Heart left ventricle (tissue), 16 donors: ENCODE measurements around the gene EML6. TPM values are rescaled to one million over a fixed set of nuclear protein-coding genes. Genes with fewer than 3 reads are reported as not detected.

Source experiments
- ATAC-seq, 4 donors: fragments of 200-7000 bp; cut with Tn5 transposase; one replicate each; pipeline ENCODE4 v1.9.1; 2020 to 2022; ENCODE audit warnings: moderate library complexity in 4 of 4, mild to moderate bottlenecking in 3 of 4, moderate number of reproducible peaks in 1 of 4
- DNase-seq, 5 donors: peaks; one replicate each; pipeline ENCODE4 v3.0.0-alpha.2; 2020
- H3K27ac ChIP-seq, 12 donors: fragments of 200-600 bp; sonication (generic) in 4 of 12; one replicate each; pipeline versions ENCODE4 v1.5.0 to v1.8.0; 2016 to 2022; ENCODE audit warnings: mild to moderate bottlenecking in 2 of 12
- H3K27me3 ChIP-seq, 9 donors: fragments of 200-600 bp; sonication (generic) in 2 of 9; one replicate each; pipeline versions ENCODE4 v1.5.1 to v1.8.0; 2016 to 2022; ENCODE audit warnings: mild to moderate bottlenecking in 3 of 9
- H3K36me3 ChIP-seq, 9 donors: fragments of 200-600 bp; sonication (generic) in 2 of 9; one replicate each; pipeline versions ENCODE4 v1.5.0 to v1.8.0; 2018 to 2022; ENCODE audit warnings: mild to moderate bottlenecking in 2 of 9
- H3K4me1 ChIP-seq, 12 donors: fragments of 200-600 bp; sonication (generic) in 4 of 12; one replicate each; pipeline versions ENCODE4 v1.5.0 to v1.8.0; 2016 to 2022; ENCODE audit warnings: mild to moderate bottlenecking in 3 of 12
- H3K4me3 ChIP-seq, 12 donors: fragments of 200-600 bp; sonication (generic) in 4 of 12; one replicate each; pipeline versions ENCODE4 v1.5.0 to v1.8.0; 2017 to 2022; ENCODE audit warnings: mild to moderate bottlenecking in 9 of 12, moderate library complexity in 4 of 12
- H3K9me3 ChIP-seq, 12 donors: fragments of 200-600 bp; sonication (generic) in 4 of 12; one replicate each; pipeline versions ENCODE4 v1.5.0 to v1.8.0; 2016 to 2022; ENCODE audit warnings: mild to moderate bottlenecking in 1 of 12
- CTCF ChIP-seq, 12 donors: fragments of 200-600 bp; sonication (generic) in 4 of 12; IDR thresholded peaks; one replicate each; pipeline versions ENCODE4 v1.5.0 to v1.8.0; 2018 to 2022; ENCODE audit warnings: antibody characterized with exemption in 12 of 12, mild to moderate bottlenecking in 5 of 12
- POLR2A ChIP-seq, 2 donors: fragments of 450-650 bp; IDR thresholded peaks; one replicate each; pipeline ENCODE4 v1.6.1; 2017; ENCODE audit warnings: antibody characterized with exemption in 2 of 2, mild to moderate bottlenecking in 2 of 2, moderate library complexity in 2 of 2
- WGBS, 4 donors: extraction: QIAGEN DNeasy Blood & Tissue Kit in 2 of 4; methylation state at CpG; one replicate each; pipeline versions ENCODE4 v1.1.5 to v1.1.7; 2013 to 2018; 5-methylcytosine and 5-hydroxymethylcytosine counted together
- intact Hi-C, 10 donors: fragments of 100-400 bp; cut with DNase I; formaldehyde crosslinking; loops; one replicate each; pipeline versions ENCODE4 v1.11.1 to v1.14.2; 2022
- polyA plus RNA-seq, 2 donors: library from polyadenylated mRNA; stranded (reverse); fragments of 200-250 nt; gene quantifications; one replicate each; pipeline ENCODE4 v1.2.3, GENCODE V29; 2013
- total RNA-seq, 9 donors: library from RNA; depleted of rRNA in 2 of 9; stranded (reverse); fragments of >200 nt in 2 of 9; fragmentation: NEBNext Ultra II Directional in 3 of 9; extraction: Animal tissue kit (Norgen Biotek cat#: 25700) in 3 of 9; gene quantifications; one replicate each; pipeline versions ENCODE4 v1.1.0 to v1.2.4, GENCODE V29; 2016 to 2023
- donor health status: ischemic (EF 13 %, LVEDD 7.1; RV severe dilation, severe dysfunction).
- donor health status: healthy with polysubstance abuse.
- donor health status: DM: no; HTN: yes; CAD: no.
- donor health status: DM: no; HTN: no; CAD: no.
- donor health status: ischemic (EF 25% LVEDD 6.9; RV normal size, moderate dysfunction).
- donor health status: ischemic (EF 25% LVEDD 5.7; RV mildly dilated, moderate dysfunction).
- donor health status: healthy.
- donor health status: DM: yes; HTN: yes; CAD: no.
- donor health status: ischemic (EF 35%, LVEDD 5.7; RV mildly dilated, moderate dysfunction).
- donor health status: nonischemic (EF 11% LVEDD 7.7; RV severe dilation, severe dysfunction).
- donor health status: DM: yes; HTN: yes; CAD: no.
- donor health status: PGD.
- donor health status: ischemic (EF 29% LVEDD 5.4; RV normal size, mild dysfunction).
- donor health status: nonischemic (EF 23%, LVEDD 6.1; RV moderate dilation, normal function).

EML6 gene
- total and polyA plus RNA-seq, 11 donors = 0.08 to 1.2 (median 0.58) TPM

DNA sequence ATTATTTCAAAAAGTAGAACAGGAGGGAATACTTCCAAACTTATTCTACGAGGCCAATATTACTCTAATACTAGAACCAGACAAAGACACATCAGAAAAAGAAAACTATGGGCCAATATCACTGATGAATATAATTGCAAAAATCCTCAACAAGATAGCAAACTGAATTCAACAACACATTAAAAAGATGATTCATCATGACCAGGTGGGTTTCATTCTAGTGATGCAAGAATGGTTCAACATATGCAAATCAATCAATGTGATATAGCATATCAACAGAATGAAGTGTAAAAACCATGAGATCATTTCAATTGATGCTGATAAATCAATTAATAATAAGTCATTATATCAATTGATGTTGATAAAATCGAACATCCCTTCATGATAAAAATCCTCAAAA is 22.4 kb upstream of the EML6 start:
- H3K27me3 ChIP-seq = no peaks in the 10 kb centered on the region
- TF ChIP-seq POLR2A (IDR thresholded peaks at IDR 0.05) = no peak
- H3K9me3 ChIP-seq = peaks cover 0 to 4% (median 0%) of the 10 kb centered on the region in 12 donors
- H3K4me1 ChIP-seq = peaks cover 0 to 5% (median 0%) of the 10 kb centered on the region in 12 donors
- no peaks in the 10 kb centered on the region for H3K36me3 ChIP-seq
- no peak overlapping the region for H3K4me3 ChIP-seq
- no peak overlapping the region for H3K27ac ChIP-seq
- intact Hi-C loops = loop anchor here in 9 of 10 donors (5.0 to 10.0 kb wide), 11 partner anchors 34 to 596 kb away; no protein-coding TSS in a partner anchor
- 87 to 94% (median 89%) methylated on average over 2 of the region's 2 CpGs for WGBS, 4 donors
- ATAC-seq = no peak
- DNase-seq = no peak

DNA sequence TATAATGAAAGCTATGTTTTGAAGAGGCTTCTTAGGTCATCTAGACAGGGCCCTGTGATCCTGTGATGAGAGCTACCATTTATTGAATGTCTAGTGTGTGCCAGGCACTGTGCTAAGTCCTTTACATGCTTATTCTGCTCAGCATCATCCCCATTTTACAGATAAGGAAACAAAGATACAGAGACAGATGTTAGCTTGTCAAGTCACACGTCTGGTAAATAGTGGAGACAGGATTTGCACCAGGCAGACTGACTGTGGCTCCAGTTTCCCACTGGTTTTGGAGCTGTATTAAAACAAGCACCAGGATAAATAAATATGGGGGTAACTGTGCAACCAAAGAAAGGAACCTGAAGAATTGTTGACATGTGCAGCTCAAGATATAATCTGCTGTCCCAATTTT is 19.2 kb upstream of the EML6 start:
- 52 to 74% (median 60%) methylated on average over 1 of the region's 1 CpG for WGBS, 4 donors
- intact Hi-C loops = loop anchor here in 9 of 10 donors (1.0 to 10.0 kb wide), 15 partner anchors 37 to 599 kb away; no protein-coding TSS in a partner anchor
- H3K4me1 ChIP-seq = peaks cover 0 to 10% (median 0%) of the 10 kb centered on the region in 12 donors
- no peak for ATAC-seq
- H3K27ac ChIP-seq = peak overlapping the region in 2 of 12 donors; percentile 11 to 30
- TF ChIP-seq CTCF (IDR thresholded peaks at IDR 0.05) = no peak
- no peak for TF ChIP-seq POLR2A (IDR thresholded peaks at IDR 0.05)
- DNase-seq = no peak
- H3K9me3 ChIP-seq = peaks cover 0 to 4% (median 0%) of the 10 kb centered on the region in 12 donors
- H3K27me3 ChIP-seq = peaks cover 0 to 12% (median 0%) of the 10 kb centered on the region in 9 donors
- H3K36me3 ChIP-seq = no peaks in the 10 kb centered on the region
- H3K4me3 ChIP-seq = no peak overlapping the region

DNA sequence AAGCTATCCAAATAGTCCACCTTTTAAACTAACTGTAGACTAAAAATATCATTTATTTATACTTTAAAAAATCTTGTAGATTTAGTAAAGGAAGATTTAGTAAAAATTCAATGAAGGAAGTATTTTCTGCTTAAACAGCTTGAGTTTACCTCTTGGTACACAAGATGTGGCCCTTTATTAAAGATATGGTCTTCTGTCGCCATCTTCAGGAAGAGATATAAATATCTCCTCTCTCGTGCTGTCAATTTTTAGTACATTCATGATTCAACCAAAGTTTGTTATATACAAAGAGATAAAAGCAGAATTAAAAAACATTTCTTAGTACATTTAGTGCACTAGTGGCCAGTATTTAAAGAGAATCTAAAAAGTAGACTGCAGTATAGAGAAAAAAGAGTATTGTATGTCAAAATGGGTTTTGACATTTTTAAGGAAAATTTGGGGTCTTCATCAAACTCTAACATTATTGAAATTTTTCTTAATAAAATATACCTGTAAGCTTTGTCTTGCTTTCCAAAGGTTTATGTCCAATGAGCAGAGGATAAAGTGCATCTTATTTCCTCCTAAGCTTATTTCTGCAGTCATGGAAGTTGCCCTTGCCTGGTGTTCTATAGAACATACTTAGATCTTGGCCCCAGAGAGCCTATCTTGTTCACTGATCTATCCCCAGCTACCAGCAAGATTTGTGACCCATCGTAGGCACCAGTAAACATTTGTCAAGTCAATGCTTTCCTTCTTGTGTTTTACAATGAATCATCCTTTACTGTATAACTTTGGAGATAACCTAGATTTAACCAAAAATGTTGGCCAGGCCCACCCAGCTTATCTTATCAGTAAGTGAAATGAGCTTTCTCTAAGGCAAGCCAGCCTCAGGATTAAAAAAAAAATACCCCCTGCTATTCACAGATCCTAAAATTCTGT is 18.5 kb upstream of the EML6 start:
- H3K9me3 ChIP-seq = peaks cover 0 to 4% (median 0%) of the 10 kb centered on the region in 12 donors
- no peak for DNase-seq
- H3K36me3 ChIP-seq = no peaks in the 10 kb centered on the region
- peak overlapping the region in 2 of 12 donors; percentile 11 to 30 for H3K27ac ChIP-seq
- intact Hi-C loops = loop anchor here (1.0 to 10.0 kb wide), 16 partner anchors 38 to 603 kb away; no protein-coding TSS in a partner anchor
- H3K27me3 ChIP-seq = peaks cover 0 to 15% (median 0%) of the 10 kb centered on the region in 9 donors
- 5 to 6% (median 6%) methylated on average over 3 of the region's 3 CpGs for WGBS, 4 donors
- peaks cover 0 to 13% (median 0%) of the 10 kb centered on the region in 12 donors for H3K4me1 ChIP-seq
- no peak overlapping the region for H3K4me3 ChIP-seq
- TF ChIP-seq POLR2A (IDR thresholded peaks at IDR 0.05) (no peak), CTCF (IDR thresholded peaks at IDR 0.05) (peak; percentile 45 to 85 (median 64))
- ATAC-seq = peak in 2 of 4 donors; percentile 59 to 63

DNA sequence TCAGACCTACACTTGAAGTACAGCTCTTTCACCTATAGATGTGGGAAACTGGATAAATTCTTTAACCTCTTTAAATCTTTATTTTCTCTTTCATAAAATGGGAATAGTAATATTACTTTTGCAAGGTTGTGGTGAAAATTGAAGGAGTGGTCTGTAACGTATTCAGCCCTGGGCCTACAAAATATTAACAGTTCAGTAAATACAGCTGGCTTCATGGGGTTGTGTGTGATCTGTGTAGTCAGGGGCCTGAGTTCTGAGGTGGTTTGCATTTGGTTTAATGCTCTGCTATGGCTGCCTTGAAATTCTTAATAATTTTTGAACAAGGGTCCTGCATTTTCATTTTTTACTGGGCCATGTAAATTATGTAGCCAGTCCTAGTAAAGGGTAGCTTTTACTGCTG is 16.8 kb upstream of the EML6 start:
- H3K27me3 ChIP-seq = peaks cover 0 to 15% (median 0%) of the 10 kb centered on the region in 9 donors
- peaks cover 0 to 4% (median 0%) of the 10 kb centered on the region in 12 donors for H3K9me3 ChIP-seq
- intact Hi-C loops = loop anchor here in 9 of 10 donors (5.0 to 10.0 kb wide), 9 partner anchors 182 to 604 kb away; no protein-coding TSS in a partner anchor
- peaks cover 0 to 13% (median 0%) of the 10 kb centered on the region in 12 donors for H3K4me1 ChIP-seq
- no peaks in the 10 kb centered on the region for H3K36me3 ChIP-seq
- WGBS, 4 donors = 90 to 98% (median 96%) methylated on average over 1 of the region's 1 CpG
- ATAC-seq = no peak
- no peak overlapping the region for H3K4me3 ChIP-seq
- no peak for TF ChIP-seq POLR2A (IDR thresholded peaks at IDR 0.05)
- TF ChIP-seq CTCF (IDR thresholded peaks at IDR 0.05) = no peak
- DNase-seq = no peak
- H3K27ac ChIP-seq = no peak overlapping the region
